ENCODE results near the gene SLC12A4.

SLC12A4 gene

DNA sequence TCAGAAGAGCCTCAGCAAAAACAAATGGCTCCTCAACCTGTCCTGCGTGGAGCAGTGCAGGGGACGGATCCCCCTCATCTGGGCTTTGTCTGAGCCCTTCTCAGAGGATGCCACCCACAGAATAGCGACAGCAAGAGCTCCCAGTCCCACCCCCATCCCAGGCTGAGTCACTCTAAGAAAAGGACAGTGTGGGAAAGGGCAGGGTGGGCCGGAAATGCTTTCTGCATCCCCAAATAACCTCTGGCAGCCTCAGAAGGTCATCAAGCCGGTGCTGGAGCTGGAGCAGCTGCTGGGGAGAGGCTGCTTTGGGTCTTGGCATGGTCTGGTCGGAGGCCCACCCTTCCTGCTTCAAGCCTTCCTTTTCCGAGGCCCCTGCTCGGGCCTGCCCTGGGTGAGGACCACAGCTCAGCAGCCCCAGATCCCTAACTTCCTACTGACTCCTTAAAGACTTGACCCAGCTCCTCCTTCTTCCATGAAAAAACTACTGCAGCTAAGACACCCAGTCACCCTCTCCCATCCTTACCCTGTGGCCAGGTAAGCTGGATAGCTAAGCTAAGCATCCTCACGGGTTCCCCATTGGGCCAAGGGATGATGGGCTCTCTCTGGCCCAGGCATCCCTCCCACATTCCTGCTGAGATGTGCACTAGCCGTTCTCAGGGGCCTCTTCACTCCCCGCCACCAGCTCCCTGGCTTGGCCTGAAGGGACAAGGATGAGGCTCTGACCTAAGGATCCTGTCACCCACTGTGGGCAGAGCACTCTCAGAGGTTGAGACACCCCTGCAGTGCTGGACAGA, 8.7 kb downstream of the SLC12A4 start:
- no peak for DNase-seq (ENCODE audit: low spot score)

DNA sequence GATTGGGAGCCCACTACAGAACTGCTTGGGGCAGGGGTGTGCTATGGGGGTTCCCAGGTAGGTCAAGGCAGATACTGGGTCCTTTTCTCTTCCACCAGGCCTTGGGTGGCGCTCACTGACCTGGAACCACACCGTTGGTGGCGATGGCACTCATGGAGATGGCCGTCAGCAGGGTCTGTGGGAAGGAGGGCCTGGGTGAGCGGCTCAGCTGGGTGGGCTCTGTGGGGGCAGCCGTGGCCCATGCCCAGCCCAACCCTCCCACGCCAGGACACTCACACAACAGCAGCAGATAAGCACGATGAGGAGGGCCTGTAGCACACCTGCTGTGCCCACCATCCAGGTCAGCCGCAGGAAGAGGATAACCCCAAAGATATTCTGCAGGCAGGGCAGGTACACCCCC, 10.8 kb downstream of the SLC12A4 start:
- no peak for DNase-seq (ENCODE audit: low spot score)
- TF ChIP-seq, protein P1, sequence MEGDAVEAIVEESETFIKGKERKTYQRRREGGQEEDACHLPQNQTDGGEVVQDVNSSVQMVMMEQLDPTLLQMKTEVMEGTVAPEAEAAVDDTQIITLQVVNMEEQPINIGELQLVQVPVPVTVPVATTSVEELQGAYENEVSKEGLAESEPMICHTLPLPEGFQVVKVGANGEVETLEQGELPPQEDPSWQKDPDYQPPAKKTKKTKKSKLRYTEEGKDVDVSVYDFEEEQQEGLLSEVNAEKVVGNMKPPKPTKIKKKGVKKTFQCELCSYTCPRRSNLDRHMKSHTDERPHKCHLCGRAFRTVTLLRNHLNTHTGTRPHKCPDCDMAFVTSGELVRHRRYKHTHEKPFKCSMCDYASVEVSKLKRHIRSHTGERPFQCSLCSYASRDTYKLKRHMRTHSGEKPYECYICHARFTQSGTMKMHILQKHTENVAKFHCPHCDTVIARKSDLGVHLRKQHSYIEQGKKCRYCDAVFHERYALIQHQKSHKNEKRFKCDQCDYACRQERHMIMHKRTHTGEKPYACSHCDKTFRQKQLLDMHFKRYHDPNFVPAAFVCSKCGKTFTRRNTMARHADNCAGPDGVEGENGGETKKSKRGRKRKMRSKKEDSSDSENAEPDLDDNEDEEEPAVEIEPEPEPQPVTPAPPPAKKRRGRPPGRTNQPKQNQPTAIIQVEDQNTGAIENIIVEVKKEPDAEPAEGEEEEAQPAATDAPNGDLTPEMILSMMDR (IDR thresholded peaks at IDR 0.05; ENCODE audit: extremely low read depth, missing control alignments) = no peak

More for the DNA sequence above, 8.7 kb downstream of the SLC12A4 start:
- TF ChIP-seq, protein P1 (IDR thresholded peaks at IDR 0.05; ENCODE audit: extremely low read depth, missing control alignments) = no peak

DNA sequence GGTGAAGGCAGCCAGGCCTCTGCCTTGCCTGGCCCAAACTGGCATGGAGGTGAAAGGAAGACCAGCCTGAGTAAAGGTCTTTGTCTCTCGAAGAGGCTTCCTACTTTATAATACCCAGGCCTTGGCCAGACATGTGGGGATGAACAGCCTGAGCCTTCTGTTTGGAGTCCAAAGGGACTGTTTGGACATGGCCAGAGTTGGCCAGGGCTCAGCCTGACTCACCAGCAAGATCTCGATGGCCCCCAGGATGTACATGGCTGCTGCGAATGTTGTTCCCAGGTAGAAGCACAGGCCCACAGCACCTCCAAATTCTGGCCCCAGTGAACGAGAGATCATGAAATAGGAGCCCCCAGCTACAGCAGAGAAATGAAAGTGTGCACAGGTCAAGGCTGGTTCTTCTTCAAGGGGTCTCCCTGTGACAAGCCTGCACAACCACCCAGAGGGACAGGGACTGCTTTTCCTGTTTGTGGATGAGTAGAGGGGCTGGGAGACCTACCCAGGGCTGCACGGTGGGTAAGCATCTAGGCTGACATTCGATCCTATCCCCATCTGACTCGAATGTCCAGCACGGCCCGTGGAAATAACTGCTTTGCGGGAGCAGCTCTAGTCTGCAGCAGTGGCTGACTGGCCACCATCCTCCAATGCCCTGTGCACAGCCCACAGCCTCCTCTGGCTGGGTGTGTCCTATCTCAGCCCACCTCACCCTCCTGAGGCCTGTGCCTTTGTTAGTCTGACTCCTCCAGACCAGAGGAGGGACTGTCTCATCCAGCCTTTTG, 13.8 kb downstream of the SLC12A4 start:
- no peak for DNase-seq (ENCODE audit: low spot score)
- TF ChIP-seq, protein P1 (IDR thresholded peaks at IDR 0.05; ENCODE audit: extremely low read depth, missing control alignments) = no peak

DNA sequence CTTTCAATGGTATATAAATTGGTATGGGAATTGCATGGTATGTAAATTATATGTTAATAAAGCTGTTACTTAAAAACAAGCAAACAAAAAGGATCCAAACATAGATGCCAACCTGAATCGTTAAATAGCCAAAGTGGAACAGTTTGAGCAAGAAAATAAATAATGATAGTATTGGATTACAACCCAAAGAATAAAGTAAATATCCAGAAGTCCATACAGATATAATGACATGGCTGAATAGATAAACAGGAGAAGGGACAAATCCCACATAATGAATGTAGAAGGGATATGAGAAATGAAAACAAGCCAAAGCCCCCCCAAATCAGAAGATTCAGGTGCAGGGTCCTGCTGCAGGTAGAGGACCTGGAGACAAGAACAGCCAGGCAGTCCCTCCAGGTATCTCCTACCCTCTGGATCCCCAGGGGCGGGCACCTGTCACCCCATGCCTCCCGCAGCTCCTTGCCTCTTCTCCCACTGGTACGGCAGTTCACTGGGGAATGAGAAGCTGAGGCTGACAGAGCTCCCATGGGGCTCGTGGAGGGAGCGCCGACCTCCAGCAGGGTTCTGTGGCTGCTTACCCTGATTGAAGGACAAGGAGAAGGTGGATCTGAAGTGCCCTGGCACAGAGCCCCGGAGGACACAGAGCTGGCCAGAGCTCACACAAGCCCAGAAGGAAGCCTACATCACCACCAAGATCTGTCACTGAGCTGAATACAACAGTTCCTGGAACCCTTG, 14.6 kb downstream of the SLC12A4 start:
- no peak for DNase-seq (ENCODE audit: low spot score)
- TF ChIP-seq, protein P1 (IDR thresholded peaks at IDR 0.05; ENCODE audit: extremely low read depth, missing control alignments) = no peak

DNA sequence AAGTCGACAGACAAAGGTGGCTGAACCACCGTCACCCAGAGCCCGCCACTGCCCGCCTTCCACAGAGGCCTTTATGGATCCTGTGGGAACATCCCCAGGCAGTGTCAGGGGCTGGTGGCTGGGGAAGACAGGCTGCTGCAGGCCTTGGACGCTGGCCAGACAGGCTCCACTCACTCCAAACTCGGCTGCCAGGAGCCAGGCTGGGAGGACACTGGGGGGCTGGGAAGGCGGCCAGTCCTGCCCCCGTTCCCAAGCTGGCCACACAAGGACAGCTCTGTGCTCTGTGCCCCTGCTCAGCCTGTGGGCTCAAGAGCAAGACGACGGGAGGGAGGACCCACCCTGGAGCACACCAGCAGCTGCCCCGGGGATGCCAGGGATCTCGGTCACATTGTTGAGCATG, 17.0 kb downstream of the SLC12A4 start:
- TF ChIP-seq, protein P1 (IDR thresholded peaks at IDR 0.05; ENCODE audit: extremely low read depth, missing control alignments) = no peak
- no peak for DNase-seq (ENCODE audit: low spot score)

DNA sequence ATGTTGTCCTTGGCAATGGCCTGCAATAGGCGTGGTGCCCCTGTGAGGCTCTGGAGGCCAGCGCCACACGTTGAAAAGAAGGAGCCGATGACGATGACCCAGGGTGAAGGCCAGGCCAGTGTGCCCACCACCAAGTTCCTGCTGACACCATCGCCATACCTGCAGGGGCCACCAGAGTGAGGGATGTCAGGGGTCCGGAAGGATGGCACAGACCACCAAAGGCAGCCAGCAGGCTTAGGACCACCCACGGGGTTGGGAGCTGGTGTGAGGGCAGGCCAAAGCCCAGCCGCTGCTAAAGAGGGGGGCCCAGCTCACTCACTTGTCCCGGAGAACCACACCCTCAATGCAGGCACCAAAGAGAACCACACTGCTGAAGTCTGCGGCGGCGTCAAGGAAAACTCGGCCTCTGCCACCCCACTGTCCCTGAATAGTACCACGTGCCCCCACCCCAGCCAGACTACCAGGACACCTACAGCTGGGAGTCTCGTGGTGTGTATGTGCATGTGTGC, 18.0 kb downstream of the SLC12A4 start:
- TF ChIP-seq, protein P1 (IDR thresholded peaks at IDR 0.05; ENCODE audit: extremely low read depth, missing control alignments) = no peak
- no peak for DNase-seq (ENCODE audit: low spot score)

Measured in GM20000 (cell line).